Measurements from ENCODE around the gene C9orf72. TPM values are rescaled to one million over a fixed set of nuclear protein-coding genes. Genes with fewer than 3 reads are reported as not detected.
A peak's percentile ranks its signal among the peaks of the same experiment; 100 is the strongest.
"Not testable (repeated sequence)": the region's sequence is repeated elsewhere in the genome, so short reads cannot be mapped to it uniquely, and the experiment has no call there.

Gene C9orf72
- total RNA-seq (2014; rRNA removed; shearing (Covaris generic)), result 2.9 and 5.8 TPM in 2 replicates

- no peak for DNase-seq (ENCODE audit: low read depth)
Measured at GRCh38 chr9:27572918-27573633, at the start of gene C9orf72. C9orf72 (minus strand) TSS chr9:27573481; CDS start chr9:27567120, 6,361 bp downstream.

- DNase-seq (ENCODE audit: low read depth), result no peak
Measured at GRCh38 chr9:27622693-27623340, 49.5 kb upstream of the C9orf72 start.

GRCh38 chr9:27619743-27620142 is 46.5 kb upstream of the C9orf72 start:
- no peak for DNase-seq (ENCODE audit: low read depth)

GRCh38 chr9:27618066-27618465 is 44.8 kb upstream of the C9orf72 start:
- no peak for DNase-seq (ENCODE audit: low read depth)

- no peak for DNase-seq (ENCODE audit: low read depth)
Measured at GRCh38 chr9:27614551-27614950, 41.3 kb upstream of the C9orf72 start.

GRCh38 chr9:27612036-27612435 is 38.8 kb upstream of the C9orf72 start:
- DNase-seq (ENCODE audit: low read depth), result not testable (repeated sequence)

GRCh38 chr9:27610622-27611021 is 37.3 kb upstream of the C9orf72 start:
- no peak for DNase-seq (ENCODE audit: low read depth)

- DNase-seq (ENCODE audit: low read depth), result no peak
Measured at GRCh38 chr9:27602954-27603353, 29.7 kb upstream of the C9orf72 start.

GRCh38 chr9:27602142-27602861 is 29.0 kb upstream of the C9orf72 start:
- no peak for DNase-seq (ENCODE audit: low read depth)

- no peak for DNase-seq (ENCODE audit: low read depth)
Measured at GRCh38 chr9:27601396-27601795, 28.1 kb upstream of the C9orf72 start.

- DNase-seq (ENCODE audit: low read depth), result no peak
Measured at GRCh38 chr9:27600256-27600655, 27.0 kb upstream of the C9orf72 start.

- no peak for DNase-seq (ENCODE audit: low read depth)
Measured at GRCh38 chr9:27599870-27600238, 26.6 kb upstream of the C9orf72 start.

GRCh38 chr9:27599102-27599869 is 26.0 kb upstream of the C9orf72 start:
- no peak for DNase-seq (ENCODE audit: low read depth)

GRCh38 chr9:27595733-27596132 is 22.5 kb upstream of the C9orf72 start:
- DNase-seq (ENCODE audit: low read depth), result no peak

GRCh38 chr9:27591672-27592071 is 18.4 kb upstream of the C9orf72 start:
- no peak for DNase-seq (ENCODE audit: low read depth)

GRCh38 chr9:27591093-27591492 is 17.8 kb upstream of the C9orf72 start:
- DNase-seq (ENCODE audit: low read depth), result no peak

- DNase-seq (ENCODE audit: low read depth), result peak; percentile 11
Measured at GRCh38 chr9:27590651-27591050, 17.4 kb upstream of the C9orf72 start.

- DNase-seq (ENCODE audit: low read depth), result no peak
Measured at GRCh38 chr9:27589462-27589861, 16.2 kb upstream of the C9orf72 start.

- DNase-seq (ENCODE audit: low read depth), result peak; percentile 6
Measured at GRCh38 chr9:27586304-27586703, 13.0 kb upstream of the C9orf72 start.

- no peak for DNase-seq (ENCODE audit: low read depth)
Measured at GRCh38 chr9:27584931-27585330, 11.7 kb upstream of the C9orf72 start.

- DNase-seq (ENCODE audit: low read depth), result no peak
Measured at GRCh38 chr9:27582794-27583193, 9.5 kb upstream of the C9orf72 start.

GRCh38 chr9:27581826-27582225 is 8.5 kb upstream of the C9orf72 start:
- no peak for DNase-seq (ENCODE audit: low read depth)
